Tibial artery (tissue), 4 donors: ENCODE results near the gene CMYA5.
"Not testable (repeated sequence)": the region's sequence is repeated elsewhere in the genome, so short reads cannot be mapped to it uniquely, and the experiment has no call there.

Experiments used
- DNase-seq, 2 donors: peaks; one replicate each; pipeline ENCODE4 v3.0.0-alpha.2; 2019
- H3K27ac ChIP-seq, 2 donors: fragments of 200-600 bp; sonication (generic) in 1 of 2; 1 replicate in 1 of 2; 2 replicates in 1 of 2; pipeline ENCODE4 v1.5.1; 2018 to 2019; ENCODE audit warnings: mild to moderate bottlenecking in 1 of 2
- H3K27me3 ChIP-seq, 2 donors: fragments of 200-600 bp; sonication (generic) in 1 of 2; one replicate each; pipeline versions ENCODE4 v1.5.1 to v1.6.0; 2016 to 2019
- H3K36me3 ChIP-seq, 3 donors: fragments of 200-600 bp; sonication (generic) in 2 of 3; one replicate each; pipeline ENCODE4 v1.5.1; 2016 to 2019; ENCODE audit warnings: mild to moderate bottlenecking in 2 of 3
- H3K4me1 ChIP-seq, 4 donors: fragments of 200-600 bp; sonication (generic) in 2 of 4; 1 replicate in 3 of 4; 2 replicates in 1 of 4; pipeline ENCODE4 v1.5.1; 2016 to 2019
- H3K4me3 ChIP-seq, 2 donors: fragments of 200-600 bp; sonication (generic) in 1 of 2; 1 replicate in 1 of 2; 2 replicates in 1 of 2; pipeline ENCODE4 v1.5.1; 2018 to 2019; ENCODE audit warnings: mild to moderate bottlenecking in 2 of 2
- H3K9me3 ChIP-seq, 3 donors: fragments of 200-600 bp; sonication (generic) in 1 of 3; one replicate each; pipeline ENCODE4 v1.5.1; 2016 to 2019
- CTCF ChIP-seq, 2 experiments: fragments of 200-600 bp in 1 of 2; fragments of 450-650 bp in 1 of 2; IDR thresholded peaks; one replicate each; pipeline ENCODE4 v1.5.1; 2017 to 2019; ENCODE audit warnings: antibody characterized with exemption in 2 of 2, mild to moderate bottlenecking in 1 of 2, moderate library complexity in 1 of 2
- intact Hi-C: fragments of 100-400 bp; cut with DNase I; formaldehyde crosslinking; loops from one replicate; pipeline ENCODE4 v1.15.0; 2023; ENCODE audit warnings: low total_unique reads

The CMYA5 gene

GRCh38 chr5:79704553-79704952 lies 14.9 kb downstream of the CMYA5 start:
- Histone ChIP-seq H3K36me3 (no peaks in the 10 kb centered on the region), H3K4me3 (no peak overlapping the region), H3K4me1 (no peaks in the 10 kb centered on the region), H3K27ac (no peak overlapping the region), H3K27me3 (no peaks in the 10 kb centered on the region), H3K9me3 (no peaks in the 10 kb centered on the region)
- no peak for DNase-seq
- intact Hi-C loops = no loop called here
- no peak for TF ChIP-seq CTCF (IDR thresholded peaks at IDR 0.05)

GRCh38 chr5:79705632-79706031 lies 16.0 kb downstream of the CMYA5 start:
- no peak overlapping the region for H3K27ac ChIP-seq
- no peaks in the 10 kb centered on the region for H3K9me3 ChIP-seq
- H3K27me3 ChIP-seq = no peaks in the 10 kb centered on the region
- no peaks in the 10 kb centered on the region for H3K4me1 ChIP-seq
- intact Hi-C loops = no loop called here
- DNase-seq = no peak
- no peak for TF ChIP-seq CTCF (IDR thresholded peaks at IDR 0.05)
- no peaks in the 10 kb centered on the region for H3K36me3 ChIP-seq
- no peak overlapping the region for H3K4me3 ChIP-seq

GRCh38 chr5:79706317-79706716 lies 16.7 kb downstream of the CMYA5 start:
- DNase-seq, H3K27me3 ChIP-seq, H3K9me3 ChIP-seq, H3K27ac ChIP-seq, H3K4me1 ChIP-seq, H3K4me3 ChIP-seq, H3K36me3 ChIP-seq, intact Hi-C loops: not testable (repeated sequence)

GRCh38 chr5:79707535-79707934 lies 17.9 kb downstream of the CMYA5 start:
- no peak for TF ChIP-seq CTCF (IDR thresholded peaks at IDR 0.05)

GRCh38 chr5:79712741-79713140 lies 23.1 kb downstream of the CMYA5 start:
- Histone ChIP-seq H3K27me3 (no peaks in the 10 kb centered on the region), H3K27ac (no peak overlapping the region), H3K4me1 (no peaks in the 10 kb centered on the region), H3K36me3 (no peaks in the 10 kb centered on the region), H3K4me3 (no peak overlapping the region), H3K9me3 (no peaks in the 10 kb centered on the region)
- intact Hi-C loops = no loop called here
- TF ChIP-seq CTCF (IDR thresholded peaks at IDR 0.05) = no peak
- DNase-seq = no peak

More at GRCh38 chr5:79707535-79707934, 17.9 kb downstream of the CMYA5 start:
- Histone ChIP-seq H3K27ac (no peak overlapping the region), H3K27me3 (no peaks in the 10 kb centered on the region), H3K36me3 (no peaks in the 10 kb centered on the region), H3K9me3 (no peaks in the 10 kb centered on the region), H3K4me3 (no peak overlapping the region), H3K4me1 (no peaks in the 10 kb centered on the region)
- no peak for DNase-seq
- intact Hi-C loops = no loop called here

GRCh38 chr5:79713727-79714126 lies 24.1 kb downstream of the CMYA5 start:
- intact Hi-C loops = no loop called here
- DNase-seq = no peak
- no peaks in the 10 kb centered on the region for H3K4me1 ChIP-seq
- H3K27me3 ChIP-seq = no peaks in the 10 kb centered on the region
- no peak overlapping the region for H3K27ac ChIP-seq
- H3K9me3 ChIP-seq = no peaks in the 10 kb centered on the region
- no peaks in the 10 kb centered on the region for H3K36me3 ChIP-seq
- TF ChIP-seq CTCF (IDR thresholded peaks at IDR 0.05) = no peak
- no peak overlapping the region for H3K4me3 ChIP-seq
